A549 (cell line): Measurements from ENCODE around the gene REEP5. TPM values are rescaled to one million over a fixed set of nuclear protein-coding genes. Genes with fewer than 3 reads are reported as not detected.

Source experiments
- ATAC-seq, 2 experiments: fragments of 200-7000 bp in 1 of 2; fragments of >200 bp in 1 of 2; cut with Nextera tagmentation in 1 of 2; cut with Tn5 transposase in 1 of 2; 3 replicates each; pipeline versions ENCODE4 v1.8.0 to v1.9.1; 2018 to 2020; ENCODE audit warnings: mild to moderate bottlenecking in 1 of 2, moderate library complexity in 1 of 2
- CTCF ChIA-PET: fragments of 300-600 bp; sonication (Branson Sonifier 250); formaldehyde crosslinking; extraction: SDS; loops from one replicate; lab custom pipeline; 2021; ENCODE audit warnings: antibody characterized with exemption, inconsistent platforms; lab: Yijun Ruan, JAX
- POLR2A ChIA-PET: fragments of 350-600 bp; formaldehyde crosslinking; extraction: SDS; loops from one replicate; lab custom pipeline; 2021; ENCODE audit warnings: antibody characterized with exemption, inconsistent platforms; lab: Yijun Ruan, JAX
- DNase-seq, 2 experiments: peaks; one replicate each; pipeline versions ENCODE4 v3.0.0 to v3.0.0-alpha.2; 2011 to 2016; ENCODE audit warnings: low read depth in 1 of 2, low spot score in 1 of 2
- FAIRE-seq: peaks from 2 replicates; lab custom pipeline; 2011; peaks lifted over from hg19 to GRCh38; lab: Jason Lieb, UNC
- H3K27ac ChIP-seq, 2 experiments: fragments of >200 bp; sonication (Bioruptor Twin); formaldehyde crosslinking; 3 replicates each; pipeline ENCODE4 v1.5.1; 2016 to 2017
- H3K4me1 ChIP-seq: fragments of >200 bp; sonication (Bioruptor Twin); formaldehyde crosslinking; 3 replicates; pipeline ENCODE4 v1.6.1; 2016
- H3K4me2 ChIP-seq: fragments of >200 bp; sonication (Bioruptor Twin); formaldehyde crosslinking; 3 replicates; pipeline ENCODE4 v1.6.1; 2016
- H3K4me3 ChIP-seq: fragments of >200 bp; sonication (Bioruptor Twin); formaldehyde crosslinking; 3 replicates; pipeline ENCODE4 v1.5.1; 2016
- H3K9me3 ChIP-seq: fragments of >200 bp; sonication (Bioruptor Twin); formaldehyde crosslinking; 3 replicates; pipeline ENCODE4 v1.6.1; 2016
- ATOH8 ChIP-seq: fragments of 250-450 bp; sonication (Bioruptor Pico); IDR thresholded peaks from 2 replicates; pipeline ENCODE4 v1.5.0; 2020; ENCODE audit warnings: low read depth, mild to moderate bottlenecking, moderate library complexity
- CBX2 ChIP-seq: fragments of 200-600 bp; sonication (generic); IDR thresholded peaks from 2 replicates; pipeline ENCODE4 v1.6.1; 2016; ENCODE audit warnings: low read depth, mild to moderate bottlenecking, borderline replicate concordance
- CEBPB ChIP-seq, 2 experiments: fragments of >200 bp in 1 of 2; sonication (Bioruptor Twin) in 1 of 2; formaldehyde crosslinking in 1 of 2; IDR thresholded peaks; 2 replicates each; pipeline ENCODE4 v1.6.1; 2012 to 2016
- CHD4 ChIP-seq: fragments of 200-600 bp; sonication (generic); IDR thresholded peaks from 2 replicates; pipeline ENCODE4 v1.6.1; 2016; ENCODE audit warnings: antibody characterized with exemption, mild to moderate bottlenecking, borderline replicate concordance
- EHMT2 ChIP-seq: fragments of 200-600 bp; sonication (generic); IDR thresholded peaks from 2 replicates; pipeline ENCODE4 v1.6.1; 2016; ENCODE audit warnings: antibody characterized with exemption, low read depth, mild to moderate bottlenecking, moderate library complexity
- ELK1 ChIP-seq: fragments of 150-350 bp; IDR thresholded peaks from 2 replicates; pipeline ENCODE4 v1.6.1; 2014; ENCODE audit warnings: low read depth, mild to moderate bottlenecking, low read length
- EP300 ChIP-seq, 2 experiments: fragments of >200 bp; sonication (Bioruptor Twin); formaldehyde crosslinking; IDR thresholded peaks; 2 replicates in 1 of 2; 3 replicates in 1 of 2; pipeline ENCODE4 v1.6.1; 2016 to 2017
- FOSL2 ChIP-seq, 2 experiments: fragments of 450-650 bp in 1 of 2; fragments of >200 bp in 1 of 2; sonication (Bioruptor Twin) in 1 of 2; formaldehyde crosslinking; IDR thresholded peaks; 2 replicates each; pipeline versions ENCODE4 v1.5.0 to v1.6.1; 2016 to 2020; ENCODE audit warnings: mild to moderate bottlenecking in 1 of 2, moderate library complexity in 1 of 2
- FOXS1 ChIP-seq: fragments of 250-450 bp; sonication (Bioruptor Pico); IDR thresholded peaks from 2 replicates; pipeline ENCODE4 v1.5.0; 2020; ENCODE audit warnings: mild to moderate bottlenecking, moderate library complexity
- GATA3 ChIP-seq: IDR thresholded peaks from 2 replicates; pipeline ENCODE4 v1.6.1; 2012; ENCODE audit warnings: borderline replicate concordance
- HEYL ChIP-seq: fragments of 250-450 bp; sonication (Bioruptor Pico); IDR thresholded peaks from 2 replicates; pipeline ENCODE4 v1.8.0; 2021; ENCODE audit warnings: mild to moderate bottlenecking, moderate library complexity
- HOXA7 ChIP-seq: fragments of 250-450 bp; sonication (Bioruptor Pico); IDR thresholded peaks from 2 replicates; pipeline ENCODE4 v1.5.0; 2020; ENCODE audit warnings: mild to moderate bottlenecking, moderate library complexity
- HOXB13 ChIP-seq: fragments of 250-450 bp; sonication (Bioruptor Pico); IDR thresholded peaks from 2 replicates; pipeline ENCODE4 v1.5.0; 2020; ENCODE audit warnings: low read depth, mild to moderate bottlenecking, moderate library complexity
- JUN ChIP-seq, 2 experiments: fragments of >200 bp; sonication (Bioruptor Twin); formaldehyde crosslinking; IDR thresholded peaks; 2 replicates in 1 of 2; 3 replicates in 1 of 2; pipeline ENCODE4 v1.6.1; 2016 to 2017
- JUNB ChIP-seq: fragments of >200 bp; sonication (Bioruptor Twin); formaldehyde crosslinking; IDR thresholded peaks from 2 replicates; pipeline ENCODE4 v1.6.1; 2016
- KDM5A ChIP-seq: fragments of 200-600 bp; sonication (generic); IDR thresholded peaks from 2 replicates; pipeline ENCODE4 v1.6.1; 2016; ENCODE audit warnings: antibody characterized with exemption, mild to moderate bottlenecking
- MAZ ChIP-seq: fragments of 150-350 bp; IDR thresholded peaks from 2 replicates; pipeline ENCODE4 v1.6.1; 2014; ENCODE audit warnings: antibody characterized with exemption, low read depth, low read length, borderline replicate concordance
- POLR2AphosphoS2 ChIP-seq: conservative IDR thresholded peaks from 2 replicates; pipeline ENCODE4 v1.6.1; 2012; ENCODE audit warnings: low read length, improper control_type of control experiment, inconsistent platforms
- REST ChIP-seq: fragments of 200-600 bp; sonication (generic); IDR thresholded peaks from 2 replicates; pipeline ENCODE4 v1.6.1; 2016; ENCODE audit warnings: antibody characterized with exemption, mild to moderate bottlenecking, moderate library complexity
- SMC3 ChIP-seq: fragments of >200 bp; sonication (Bioruptor Twin); formaldehyde crosslinking; IDR thresholded peaks from 3 replicates; pipeline ENCODE4 v1.6.1; 2018; ENCODE audit warnings: inconsistent platforms
- TFCP2L1 ChIP-seq: fragments of 250-450 bp; sonication (Bioruptor Pico); IDR thresholded peaks from 2 replicates; pipeline ENCODE4 v1.5.0; 2021; ENCODE audit warnings: mild to moderate bottlenecking
- ZC3H11A ChIP-seq: fragments of 450-650 bp; IDR thresholded peaks from 2 replicates; pipeline ENCODE4 v1.6.1; 2014; ENCODE audit warnings: antibody characterized with exemption, mild to moderate bottlenecking
- ZFP36 ChIP-seq: fragments of 450-650 bp; IDR thresholded peaks from 2 replicates; pipeline ENCODE4 v1.6.1; 2014; ENCODE audit warnings: borderline replicate concordance; ENCODE audit not compliant: partially characterized antibody
- ZNF302 ChIP-seq: fragments of 250-450 bp; sonication (Bioruptor Pico); IDR thresholded peaks from 2 replicates; pipeline ENCODE4 v1.9.0; 2021; ENCODE audit warnings: inconsistent platforms, mild to moderate bottlenecking, moderate library complexity
- WGBS: methylation state at CpG from one replicate; pipeline ENCODE4 v1.1.6; 2017; ENCODE audit errors: missing lambda C conversion rate; 5-methylcytosine and 5-hydroxymethylcytosine counted together
- polyA plus RNA-seq, 4 experiments: library from polyadenylated mRNA; depleted of rRNA in 3 of 4; stranded (reverse); fragments of >200 nt; fragmentation: RNase III in 1 of 4; extraction: RNeasy Plus Mini Kit Qiagen cat#74134 plus additional on column Dnase treatment in 1 of 4; gene quantifications; 2 replicates in 3 of 4; 3 replicates in 1 of 4; pipeline ENCODE4 v1.2.3, GENCODE V29; 2011 to 2017
- TF ChIP-seq, protein P1 (sequence below): IDR thresholded peaks from 2 replicates; pipeline ENCODE4 v1.6.1; 2012
- TF ChIP-seq, protein P2 (sequence below): fragments of >200 bp; sonication (Bioruptor Twin); formaldehyde crosslinking; IDR thresholded peaks from 2 replicates; pipeline ENCODE4 v1.6.1; 2016

REEP5 gene
- polyA plus RNA-seq, 2 of the 4 experiments (the other 2 are of a cell fraction), result 134 to 164 TPM

GRCh38 chr5:112929336-112930081 lies 7.5 kb upstream of the REEP5 start (continued):
- TF ChIP-seq, protein P1, sequence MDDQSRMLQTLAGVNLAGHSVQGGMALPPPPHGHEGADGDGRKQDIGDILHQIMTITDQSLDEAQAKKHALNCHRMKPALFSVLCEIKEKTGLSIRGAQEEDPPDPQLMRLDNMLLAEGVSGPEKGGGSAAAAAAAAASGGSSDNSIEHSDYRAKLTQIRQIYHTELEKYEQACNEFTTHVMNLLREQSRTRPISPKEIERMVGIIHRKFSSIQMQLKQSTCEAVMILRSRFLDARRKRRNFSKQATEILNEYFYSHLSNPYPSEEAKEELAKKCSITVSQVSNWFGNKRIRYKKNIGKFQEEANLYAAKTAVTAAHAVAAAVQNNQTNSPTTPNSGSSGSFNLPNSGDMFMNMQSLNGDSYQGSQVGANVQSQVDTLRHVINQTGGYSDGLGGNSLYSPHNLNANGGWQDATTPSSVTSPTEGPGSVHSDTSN, result no peak
- TF ChIP-seq CHD4, result no peak
- no peak for TF ChIP-seq MAZ
- TF ChIP-seq TFCP2L1 (CRISPR knock-in tag), result no peak
- no peak for TF ChIP-seq FOSL2 (IDR thresholded peaks at IDR 0.05)
- no peak for TF ChIP-seq FOSL2 (CRISPR knock-in tag; IDR thresholded peaks at IDR 0.05)
- no peak for TF ChIP-seq FOXS1 (CRISPR knock-in tag)
- no peak for TF ChIP-seq JUNB
- no peak for TF ChIP-seq EP300 (IDR thresholded peaks at IDR 0.05)
- TF ChIP-seq HOXB13 (CRISPR knock-in tag), result no peak

DNA sequence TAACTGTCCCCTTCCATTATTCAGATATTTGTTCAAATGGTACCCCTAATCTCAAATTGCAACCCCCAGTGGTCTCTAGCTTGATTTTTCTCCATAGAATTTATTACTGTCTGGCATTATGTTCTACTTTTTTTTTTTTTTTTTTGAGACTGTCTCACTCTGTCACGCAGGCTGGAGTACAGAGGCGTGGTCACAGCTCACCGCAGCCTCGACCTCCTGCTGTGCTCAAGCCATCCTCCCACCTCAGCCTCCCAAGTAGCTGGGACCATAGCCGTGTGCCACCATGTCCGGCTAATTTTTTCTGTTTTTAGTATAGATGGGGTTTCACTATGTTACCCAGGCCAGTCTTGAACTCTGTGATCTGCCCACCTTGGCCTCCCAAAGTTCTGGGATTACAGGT lies 2.0 kb upstream of the REEP5 start:
- CTCF ChIA-PET, result interaction anchor here (0.9 to 1.7 kb wide), 4 partner anchors 12 to 373 kb away, joined by 3 to 8 read pairs (median 4); no protein-coding TSS in a partner anchor
- no peak for ATAC-seq
- 85% methylated on average over 6 of the region's 6 CpGs for WGBS
- H3K27ac ChIP-seq, result no peak overlapping the region
- FAIRE-seq, result no peak
- H3K4me1 ChIP-seq, result peaks cover 20% of the 10 kb centered on the region
- no peak overlapping the region for H3K4me3 ChIP-seq
- DNase-seq, result no peak
- H3K9me3 ChIP-seq, result no peaks in the 10 kb centered on the region
- POLR2A ChIA-PET, result no interaction called here
- H3K4me2 ChIP-seq, result no peak overlapping the region
- TF ChIP-seq JUN (IDR thresholded peaks at IDR 0.05), result no peak
- no peak for TF ChIP-seq GATA3
- no peak for TF ChIP-seq KDM5A
- TF ChIP-seq, protein P2, sequence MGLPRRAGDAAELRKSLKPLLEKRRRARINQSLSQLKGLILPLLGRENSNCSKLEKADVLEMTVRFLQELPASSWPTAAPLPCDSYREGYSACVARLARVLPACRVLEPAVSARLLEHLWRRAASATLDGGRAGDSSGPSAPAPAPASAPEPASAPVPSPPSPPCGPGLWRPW, result no peak
- no peak for TF ChIP-seq FOSL2 (IDR thresholded peaks at IDR 0.05)
- no peak for TF ChIP-seq FOSL2 (CRISPR knock-in tag; IDR thresholded peaks at IDR 0.05)

DNA sequence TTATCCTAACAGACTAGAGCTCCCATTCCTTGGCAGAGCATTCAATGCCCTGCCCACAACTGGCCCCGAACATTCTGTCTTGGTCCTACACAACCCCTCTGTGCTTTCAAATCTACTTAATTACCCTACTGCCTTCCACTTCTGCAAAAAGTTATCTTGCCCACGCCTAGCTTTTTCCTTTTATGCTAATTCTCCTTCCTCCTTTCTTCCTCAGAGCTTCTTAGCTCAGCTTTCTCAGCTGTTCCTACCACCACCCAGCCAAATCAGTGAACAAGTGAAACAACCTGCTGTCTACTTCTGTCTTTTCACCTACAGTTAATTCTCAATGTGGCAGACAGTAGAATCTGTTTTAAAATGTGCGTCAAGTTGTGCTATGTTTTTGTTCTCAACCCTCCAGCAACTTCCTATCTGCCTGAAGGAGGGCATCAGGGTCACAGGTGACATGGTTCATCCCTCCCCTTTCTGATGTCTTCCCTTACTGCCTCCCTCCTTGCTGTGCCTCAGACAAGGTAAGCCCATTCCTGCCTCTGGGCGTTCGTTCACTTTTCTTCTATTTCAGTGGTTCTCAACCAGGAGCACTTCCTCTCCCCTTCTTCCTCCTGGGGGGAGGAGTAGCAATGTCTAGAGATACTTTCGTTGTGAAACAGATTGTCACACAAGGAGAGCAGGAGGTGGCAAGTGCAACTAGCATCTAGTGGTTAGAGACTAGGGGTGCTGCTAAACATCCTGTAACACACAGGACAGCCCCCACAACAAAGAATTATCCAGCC lies 1.3 kb upstream of the REEP5 start:
- ChIA-PET POLR2A (interaction anchor here (1.2 to 2.7 kb wide), 3 partner anchors 35 to 62 kb away, joined by 3 to 18 read pairs (median 11); partner anchors contain the start of genes DCP2 and SRP19), CTCF (interaction anchor here (0.5 to 3.9 kb wide), 18 partner anchors 8 to 376 kb away, joined by 3 to 25 read pairs (median 4); no protein-coding TSS in a partner anchor)
- TF ChIP-seq ZC3H11A (no peak), MAZ (no peak), CHD4 (no peak), HEYL (no peak), POLR2AphosphoS2 (no peak), REST (no peak), EHMT2 (no peak), ZNF302 (no peak), ATOH8 (CRISPR knock-in tag) (no peak), KDM5A (no peak), CBX2 (no peak), ZFP36 (no peak), ELK1 (no peak), EP300 (IDR thresholded peaks at IDR 0.05) (no peak), CEBPB (IDR thresholded peaks at IDR 0.05) (no peak), HOXA7 (CRISPR knock-in tag) (no peak), SMC3 (no peak)
- H3K27ac ChIP-seq, result no peak overlapping the region
- H3K4me2 ChIP-seq, result no peak overlapping the region
- DNase-seq (no peak), ATAC-seq (no peak), FAIRE-seq (no peak)
- H3K4me3 ChIP-seq, result no peak overlapping the region
- WGBS, result 62% methylated on average over 6 of the region's 6 CpGs
- no peaks in the 10 kb centered on the region for H3K9me3 ChIP-seq
- H3K4me1 ChIP-seq, result peaks cover 20% of the 10 kb centered on the region
